K562 (cell line): Measurements from ENCODE around the gene TEX14. TPM values are rescaled to one million over a fixed set of nuclear protein-coding genes. Genes with fewer than 3 reads are reported as not detected.

ENCODE experiments used
- ATAC-seq: fragments of 200-7000 bp; cut with Tn5 transposase; 3 replicates; pipeline ENCODE4 v1.9.1; 2020; ENCODE audit warnings: moderate library complexity
- BruUV-seq: library from RNA; stranded (reverse); fragments of 400-500 nt; replicated peaks from 2 replicates; lab custom pipeline; 2021; lab: Mats Ljungman, UMichigan
- CTCF ChIA-PET: fragments of 300-600 bp; formaldehyde crosslinking; extraction: SDS; loops from one replicate; lab custom pipeline; 2021; ENCODE audit warnings: low intra/inter-chr PET ratio; lab: Yijun Ruan, JAX
- POLR2A ChIA-PET: fragments of 300-600, 350-650 bp; sonication (Branson Sonifier 250); formaldehyde crosslinking; extraction: SDS; loops from one replicate; lab custom pipeline; 2021; ENCODE audit warnings: antibody characterized with exemption, inconsistent platforms; lab: Yijun Ruan, JAX
- DNase-seq, 4 experiments: peaks; one replicate each; pipeline versions ENCODE4 v3.0.0 to v3.0.0-alpha.2; 2011 to 2018; ENCODE audit warnings: low spot score in 3 of 4, mixed read lengths in 3 of 4; ENCODE audit errors: extremely low read depth in 1 of 4
- FAIRE-seq: peaks from 2 replicates; lab custom pipeline; 2011; peaks lifted over from hg19 to GRCh38; lab: Jason Lieb, UNC
- H2AFZ ChIP-seq: 2 replicates; pipeline ENCODE4 v1.6.0; 2011; ENCODE audit warnings: low read depth, low read length, control low read depth, inconsistent platforms
- H3K27ac ChIP-seq: fragments of 200-600 bp; 3 replicates; pipeline ENCODE4 v1.8.0; 2011; ENCODE audit warnings: low read depth, mild to moderate bottlenecking, control low read depth, inconsistent platforms, low read length, moderate library complexity, mixed read lengths; ENCODE audit errors: extremely low read depth
- H3K27me3 ChIP-seq, 2 experiments: fragments of 300-600 bp in 1 of 2; 2 replicates in 1 of 2; 3 replicates in 1 of 2; pipeline versions ENCODE4 v1.6.0 to v1.8.0; 2011; ENCODE audit warnings: inconsistent platforms in 2 of 2, low read length in 2 of 2, mild to moderate bottlenecking in 1 of 2, mixed read lengths in 1 of 2, moderate library complexity in 1 of 2; ENCODE audit not compliant: control insufficient read depth in 2 of 2, insufficient read depth in 2 of 2
- H3K36me3 ChIP-seq: fragments of 300-600 bp; 3 replicates; pipeline ENCODE4 v1.8.0; 2011; ENCODE audit warnings: mild to moderate bottlenecking, low read length, inconsistent platforms; ENCODE audit not compliant: control insufficient read depth, insufficient read depth
- H3K4me1 ChIP-seq, 2 experiments: fragments of 200-600 bp in 1 of 2; replicated peaks in 1 of 2; 2 replicates in 1 of 2; 3 replicates in 1 of 2; pipeline versions ENCODE4 v1.5.1 to v1.8.0; 2011; ENCODE audit warnings: inconsistent platforms in 2 of 2, low read length in 2 of 2, mild to moderate bottlenecking in 1 of 2, mixed read lengths in 1 of 2, moderate library complexity in 1 of 2; ENCODE audit not compliant: control insufficient read depth in 2 of 2, insufficient read depth in 2 of 2
- H3K4me2 ChIP-seq: 2 replicates; pipeline ENCODE4 v1.6.1; 2011; ENCODE audit warnings: low read length, control low read depth, inconsistent platforms, mixed read lengths; ENCODE audit not compliant: insufficient read depth
- H3K4me3 ChIP-seq: fragments of 200-600 bp; sonication (generic), shearing (Covaris generic); 2 replicates; pipeline ENCODE4 v1.5.1; 2016; ENCODE audit warnings: control low read depth, inconsistent platforms
- H3K79me2 ChIP-seq: fragments of 200-600 bp; 3 replicates; pipeline ENCODE4 v1.8.0; 2011; ENCODE audit warnings: low read length, inconsistent platforms; ENCODE audit not compliant: control insufficient read depth, insufficient read depth
- H3K9ac ChIP-seq, 2 experiments: 2 replicates each; pipeline versions ENCODE4 v1.6.0 to v1.6.1; 2011; ENCODE audit warnings: low read depth in 2 of 2, low read length in 2 of 2, control low read depth in 1 of 2, inconsistent platforms in 1 of 2, mild to moderate bottlenecking in 1 of 2, mixed read lengths in 1 of 2; ENCODE audit not compliant: insufficient read depth in 1 of 2
- H3K9me1 ChIP-seq: one replicate; pipeline ENCODE4 v1.6.0; 2011; ENCODE audit warnings: inconsistent platforms, mild to moderate bottlenecking, low read length, moderate library complexity; ENCODE audit not compliant: control insufficient read depth, insufficient read depth
- H3K9me3 ChIP-seq: replicated peaks from 2 replicates; pipeline ENCODE4 v1.5.1; 2011; ENCODE audit warnings: low read depth, low read length, inconsistent platforms; ENCODE audit not compliant: control insufficient read depth, insufficient read depth
- H4K20me1 ChIP-seq: replicated peaks from 2 replicates; pipeline ENCODE4 v1.6.1; 2011; ENCODE audit warnings: low read length, inconsistent platforms, mixed read lengths; ENCODE audit not compliant: control insufficient read depth, insufficient read depth
- CEBPG ChIP-seq, 3 experiments: fragments of 200-800 bp in 1 of 3; sonication (Bioruptor generic) in 1 of 3; sonication (generic) in 1 of 3; formaldehyde crosslinking in 1 of 3; IDR thresholded peaks in 2 of 3; conservative IDR thresholded peaks in 1 of 3; 2 replicates each; pipeline versions ENCODE4 v1.6.1 to v1.8.0; 2016 to 2022; ENCODE audit warnings: missing compliant biosample characterization in 2 of 3, missing genetic modification characterization in 2 of 3, mild to moderate bottlenecking in 1 of 3, missing genetic modification reagents in 1 of 3
- TRIM24 ChIP-seq, 2 experiments: fragments of 450-650 bp; IDR thresholded peaks; 2 replicates each; pipeline ENCODE4 v1.6.1; 2016
- WGBS: fragments of 100-300 bp; shearing (Covaris generic); methylation state at CpG from one replicate; pipeline ENCODE4 v1.1.6; 2016; ENCODE audit warnings: low coverage, mixed read lengths; ENCODE audit not compliant: insufficient coverage; ENCODE audit errors: missing lambda C conversion rate; 5-methylcytosine and 5-hydroxymethylcytosine counted together
- in situ Hi-C: fragments of 300-500 bp; cut with MboI; formaldehyde crosslinking; loops from 4 replicates; pipeline ENCODE4 v1.15.0; 2018; ENCODE audit warnings: inconsistent platforms, mixed read lengths
- intact Hi-C: fragments of 100-400 bp; cut with micrococcal nuclease; formaldehyde crosslinking; loops from 2 replicates; pipeline ENCODE4 v1.14.2; 2022
- polyA plus RNA-seq, 8 experiments: library from polyadenylated mRNA; depleted of rRNA in 4 of 8; stranded (reverse) in 5 of 8; unstranded in 3 of 8; fragments of >200 nt; fragmentation: Nextera tagmentation in 2 of 8; fragmentation: Illumina TruSeq in 1 of 8; extraction: Ambion mirVana in 2 of 8; extraction: Trizol in 1 of 8; gene quantifications; 2 replicates each; pipeline versions ENCODE4 v1.2.1 to v1.2.3, GENCODE V29; 2011 to 2014; ENCODE audit warnings: inconsistent platforms in 1 of 8, missing spikeins in 1 of 8
- total RNA-seq, 7 experiments: library from RNA; depleted of rRNA in 6 of 7; stranded (reverse); fragments of >200 nt in 6 of 7; fragmentation: Illumina TruSeq in 2 of 7; extraction: Trizol in 2 of 7; gene quantifications; 2 replicates each; pipeline versions ENCODE4 v1.2.1 to v1.2.3, GENCODE V29; 2011 to 2021; ENCODE audit warnings: low replicate concordance in 1 of 7
- TF ChIP-seq, protein P1 (sequence below), 3 experiments: fragments of 200-800 bp in 1 of 3; fragments of 250-450 bp in 1 of 3; fragments of 450-650 bp in 1 of 3; sonication (Bioruptor Pico) in 1 of 3; sonication (Bioruptor generic) in 1 of 3; formaldehyde crosslinking in 1 of 3; IDR thresholded peaks; 2 replicates each; pipeline versions ENCODE4 v1.6.1 to v1.8.0; 2016 to 2022; ENCODE audit warnings: mild to moderate bottlenecking in 2 of 3, missing genetic modification characterization in 2 of 3, missing compliant biosample characterization in 1 of 3, moderate library complexity in 1 of 3
- TF ChIP-seq, protein P2 (sequence below): sonication (generic); formaldehyde crosslinking; IDR thresholded peaks from 2 replicates; pipeline ENCODE4 v1.8.0; 2022; ENCODE audit warnings: missing genetic modification reagents, mild to moderate bottlenecking, borderline replicate concordance

TEX14 gene
- total and polyA plus RNA-seq, 9 of the 15 experiments (the other 6 are each of a cell fraction or from before 2014, with no cell fraction given): 0.05 to 0.12 (median 0.09) TPM; not detected in 1

DNA sequence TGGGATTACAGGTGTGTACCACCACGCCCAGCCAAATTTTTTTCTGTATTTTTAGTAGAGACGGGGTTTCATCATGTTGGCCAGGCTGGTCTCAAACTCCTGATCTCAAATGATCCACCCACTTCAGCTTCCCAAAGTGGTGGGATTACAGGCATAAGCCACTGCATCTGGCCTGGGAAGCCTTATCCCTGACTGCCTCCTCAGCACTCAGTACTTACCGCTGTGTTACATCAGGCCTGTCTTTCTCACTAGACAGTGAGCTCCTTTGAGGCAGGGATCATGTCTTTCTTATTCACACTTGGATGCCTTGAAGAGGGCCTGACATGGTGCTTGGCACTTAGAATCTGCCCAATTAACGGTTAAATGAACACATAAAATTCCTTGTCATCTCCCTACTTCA lies 121.1 kb downstream of the TEX14 start:
- BruUV-seq: no TSS peak
- TF ChIP-seq CEBPG (CRISPR knock-in tag; IDR thresholded peaks at IDR 0.05) (no peak; the same call in 1 of the 2 replicates), CEBPG (tag; conservative IDR thresholded peaks at IDR 0.05 in 1 of 2, IDR thresholded peaks at IDR 0.05 in 1 of 2) (0 out of 4 replicates have a peak, but pooled peaks of 1 of the 2 experiments have one; percentile 38), TRIM24 (IDR thresholded peaks at IDR 0.05) (peak; percentile 31 to 54; a peak in 2 of 4 replicates)
- TF ChIP-seq, protein P1, sequence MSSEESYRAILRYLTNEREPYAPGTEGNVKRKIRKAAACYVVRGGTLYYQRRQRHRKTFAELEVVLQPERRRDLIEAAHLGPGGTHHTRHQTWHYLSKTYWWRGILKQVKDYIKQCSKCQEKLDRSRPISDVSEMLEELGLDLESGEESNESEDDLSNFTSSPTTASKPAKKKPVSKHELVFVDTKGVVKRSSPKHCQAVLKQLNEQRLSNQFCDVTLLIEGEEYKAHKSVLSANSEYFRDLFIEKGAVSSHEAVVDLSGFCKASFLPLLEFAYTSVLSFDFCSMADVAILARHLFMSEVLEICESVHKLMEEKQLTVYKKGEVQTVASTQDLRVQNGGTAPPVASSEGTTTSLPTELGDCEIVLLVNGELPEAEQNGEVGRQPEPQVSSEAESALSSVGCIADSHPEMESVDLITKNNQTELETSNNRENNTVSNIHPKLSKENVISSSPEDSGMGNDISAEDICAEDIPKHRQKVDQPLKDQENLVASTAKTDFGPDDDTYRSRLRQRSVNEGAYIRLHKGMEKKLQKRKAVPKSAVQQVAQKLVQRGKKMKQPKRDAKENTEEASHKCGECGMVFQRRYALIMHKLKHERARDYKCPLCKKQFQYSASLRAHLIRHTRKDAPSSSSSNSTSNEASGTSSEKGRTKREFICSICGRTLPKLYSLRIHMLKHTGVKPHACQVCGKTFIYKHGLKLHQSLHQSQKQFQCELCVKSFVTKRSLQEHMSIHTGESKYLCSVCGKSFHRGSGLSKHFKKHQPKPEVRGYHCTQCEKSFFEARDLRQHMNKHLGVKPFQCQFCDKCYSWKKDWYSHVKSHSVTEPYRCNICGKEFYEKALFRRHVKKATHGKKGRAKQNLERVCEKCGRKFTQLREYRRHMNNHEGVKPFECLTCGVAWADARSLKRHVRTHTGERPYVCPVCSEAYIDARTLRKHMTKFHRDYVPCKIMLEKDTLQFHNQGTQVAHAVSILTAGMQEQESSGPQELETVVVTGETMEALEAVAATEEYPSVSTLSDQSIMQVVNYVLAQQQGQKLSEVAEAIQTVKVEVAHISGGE (CRISPR knock-in tag; IDR thresholded peaks at IDR 0.05): peak in 1 of 3 experiments; percentile 70; a peak in 2 of 6 replicates
- TF ChIP-seq, protein P2, sequence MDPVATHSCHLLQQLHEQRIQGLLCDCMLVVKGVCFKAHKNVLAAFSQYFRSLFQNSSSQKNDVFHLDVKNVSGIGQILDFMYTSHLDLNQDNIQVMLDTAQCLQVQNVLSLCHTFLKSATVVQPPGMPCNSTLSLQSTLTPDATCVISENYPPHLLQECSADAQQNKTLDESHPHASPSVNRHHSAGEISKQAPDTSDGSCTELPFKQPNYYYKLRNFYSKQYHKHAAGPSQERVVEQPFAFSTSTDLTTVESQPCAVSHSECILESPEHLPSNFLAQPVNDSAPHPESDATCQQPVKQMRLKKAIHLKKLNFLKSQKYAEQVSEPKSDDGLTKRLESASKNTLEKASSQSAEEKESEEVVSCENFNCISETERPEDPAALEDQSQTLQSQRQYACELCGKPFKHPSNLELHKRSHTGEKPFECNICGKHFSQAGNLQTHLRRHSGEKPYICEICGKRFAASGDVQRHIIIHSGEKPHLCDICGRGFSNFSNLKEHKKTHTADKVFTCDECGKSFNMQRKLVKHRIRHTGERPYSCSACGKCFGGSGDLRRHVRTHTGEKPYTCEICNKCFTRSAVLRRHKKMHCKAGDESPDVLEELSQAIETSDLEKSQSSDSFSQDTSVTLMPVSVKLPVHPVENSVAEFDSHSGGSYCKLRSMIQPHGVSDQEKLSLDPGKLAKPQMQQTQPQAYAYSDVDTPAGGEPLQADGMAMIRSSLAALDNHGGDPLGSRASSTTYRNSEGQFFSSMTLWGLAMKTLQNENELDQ (CRISPR knock-in tag): no peak
- Histone ChIP-seq H3K79me2 (no peaks in the 10 kb centered on the region), H3K27ac (no peak overlapping the region), H4K20me1 (no peaks in the 10 kb centered on the region), H3K36me3 (no peaks in the 10 kb centered on the region), H3K9ac (no peak overlapping the region), H3K4me1 (peaks cover 0 to 6% of the 10 kb centered on the region in 2 experiments; a peak in 3 of 5 replicates), H2AFZ (no peak overlapping the region), H3K27me3 (no peaks in the 10 kb centered on the region; a peak in 1 of 5 replicates), H3K4me3 (no peak overlapping the region), H3K4me2 (no peak overlapping the region), H3K9me1 (no peaks in the 10 kb centered on the region), H3K9me3 (no peaks in the 10 kb centered on the region)
- in situ Hi-C loops (no loop called here), intact Hi-C loops (no loop called here)
- ChIA-PET POLR2A (interaction anchor here (0.6 to 1.8 kb wide), 3 partner anchors 60 to 536 kb away, joined by 3 to 8 read pairs (median 4); partner anchors contain the start of gene TRIM37), CTCF (no interaction called here)
- FAIRE-seq (no peak), ATAC-seq (peak; percentile 60), DNase-seq (no peak)
- 58% methylated on average over 4 of the region's 4 CpGs for WGBS
